ENCODE data around the gene MS4A18.
"Not testable (repeated sequence)": the region's sequence is repeated elsewhere in the genome, so short reads cannot be mapped to it uniquely, and the experiment has no call there.

The MS4A18 gene

GRCh38 chr11:60724420-60724819 lies at the start of gene MS4A18:
TSS of gene MS4A18 (plus strand) at chr11:60724720.
- no peaks in the 10 kb centered on the region for H3K9me3 Mint-ChIP-seq
- H3K27ac Mint-ChIP-seq = no peak within 1 kb of the TSS
- H3K4me1 Mint-ChIP-seq (ENCODE audit: low read depth) = no peaks in the 10 kb centered on the region
- H3K27me3 Mint-ChIP-seq = peaks cover 14% of the 10 kb centered on the region
- no peak within 1 kb of the TSS for H3K4me3 Mint-ChIP-seq
- no peaks in the 10 kb centered on the region for H3K36me3 Mint-ChIP-seq (ENCODE audit: low read depth)
- intact Hi-C loops (cut with micrococcal nuclease) = no loop called here

- H3K27ac Mint-ChIP-seq; intact Hi-C loops (cut with micrococcal nuclease); H3K4me3 Mint-ChIP-seq; H3K36me3 Mint-ChIP-seq (ENCODE audit: low read depth); H3K4me1 Mint-ChIP-seq (ENCODE audit: low read depth); H3K27me3 Mint-ChIP-seq: not testable (repeated sequence)
- peaks cover 50% of the 10 kb centered on the region for H3K9me3 Mint-ChIP-seq
These were observed 46.3 kb upstream of the MS4A18 start for GRCh38 chr11:60678231-60678630.

GRCh38 chr11:60679879-60680278 lies 44.6 kb upstream of the MS4A18 start:
- peaks cover 5% of the 10 kb centered on the region for H3K36me3 Mint-ChIP-seq (ENCODE audit: low read depth)
- H3K4me1 Mint-ChIP-seq (ENCODE audit: low read depth) = peaks cover 9% of the 10 kb centered on the region
- H3K27me3 Mint-ChIP-seq = no peaks in the 10 kb centered on the region
- intact Hi-C loops (cut with micrococcal nuclease) = no loop called here
- H3K4me3 Mint-ChIP-seq = no peak overlapping the region
- H3K27ac Mint-ChIP-seq = no peak overlapping the region
- H3K9me3 Mint-ChIP-seq = peaks cover 44% of the 10 kb centered on the region

- peaks cover 5% of the 10 kb centered on the region for H3K36me3 Mint-ChIP-seq (ENCODE audit: low read depth)
- intact Hi-C loops (cut with micrococcal nuclease) = no loop called here
These were observed 43.9 kb upstream of the MS4A18 start for GRCh38 chr11:60680455-60681119.

GRCh38 chr11:60684541-60684848 lies 40.0 kb upstream of the MS4A18 start:
- H3K27me3 Mint-ChIP-seq; H3K36me3 Mint-ChIP-seq (ENCODE audit: low read depth); H3K27ac Mint-ChIP-seq; H3K4me1 Mint-ChIP-seq (ENCODE audit: low read depth); H3K4me3 Mint-ChIP-seq; intact Hi-C loops (cut with micrococcal nuclease): not testable (repeated sequence)
- peaks cover 12% of the 10 kb centered on the region for H3K9me3 Mint-ChIP-seq

More at GRCh38 chr11:60680455-60681119, 43.9 kb upstream of the MS4A18 start:
- H3K27ac Mint-ChIP-seq = no peak overlapping the region
- H3K4me1 Mint-ChIP-seq (ENCODE audit: low read depth) = peaks cover 9% of the 10 kb centered on the region
- no peaks in the 10 kb centered on the region for H3K27me3 Mint-ChIP-seq
- H3K4me3 Mint-ChIP-seq = no peak overlapping the region
- H3K9me3 Mint-ChIP-seq = peaks cover 44% of the 10 kb centered on the region

- intact Hi-C loops (cut with micrococcal nuclease) = no loop called here
- Mint-ChIP-seq H3K27me3 (peaks cover 3% of the 10 kb centered on the region), H3K4me3 (no peak overlapping the region), H3K4me1 (ENCODE audit: low read depth) (no peaks in the 10 kb centered on the region), H3K27ac (no peak overlapping the region), H3K9me3 (peaks cover 22% of the 10 kb centered on the region), H3K36me3 (ENCODE audit: low read depth) (no peaks in the 10 kb centered on the region)
These were observed 32.9 kb upstream of the MS4A18 start for GRCh38 chr11:60691661-60692060.

GRCh38 chr11:60699284-60699691 lies 25.2 kb upstream of the MS4A18 start, which contains the start of gene MS4A8:
TSS of gene MS4A8 (plus strand) at chr11:60699612. CDS start at chr11:60700861, 1,249 bp downstream.
- Mint-ChIP-seq H3K27ac (no peak within 1 kb of the TSS), H3K4me1 (ENCODE audit: low read depth) (no peaks in the 10 kb centered on the region), H3K4me3 (no peak within 1 kb of the TSS), H3K36me3 (ENCODE audit: low read depth) (no peaks in the 10 kb centered on the region), H3K9me3 (peaks cover 13% of the 10 kb centered on the region), H3K27me3 (peaks cover 3% of the 10 kb centered on the region)
- intact Hi-C loops (cut with micrococcal nuclease) = no loop called here

GRCh38 chr11:60699936-60700335 lies 24.6 kb upstream of the MS4A18 start:
- Mint-ChIP-seq H3K9me3 (peaks cover 9% of the 10 kb centered on the region), H3K27me3 (peaks cover 3% of the 10 kb centered on the region), H3K4me1 (ENCODE audit: low read depth) (no peaks in the 10 kb centered on the region), H3K27ac (no peak overlapping the region), H3K4me3 (no peak overlapping the region), H3K36me3 (ENCODE audit: low read depth) (no peaks in the 10 kb centered on the region)
- intact Hi-C loops (cut with micrococcal nuclease) = no loop called here

GRCh38 chr11:60700689-60701468 lies 23.6 kb upstream of the MS4A18 start:
- H3K27me3 Mint-ChIP-seq = peaks cover under 1% of the 10 kb centered on the region

GRCh38 chr11:60701469-60701818 lies 23.1 kb upstream of the MS4A18 start:
- intact Hi-C loops (cut with micrococcal nuclease) = no loop called here
- Mint-ChIP-seq H3K36me3 (ENCODE audit: low read depth) (no peaks in the 10 kb centered on the region), H3K4me3 (no peak overlapping the region), H3K4me1 (ENCODE audit: low read depth) (no peaks in the 10 kb centered on the region), H3K27me3 (no peaks in the 10 kb centered on the region), H3K9me3 (no peaks in the 10 kb centered on the region), H3K27ac (no peak overlapping the region)

More at GRCh38 chr11:60700689-60701468, 23.6 kb upstream of the MS4A18 start:
- no peaks in the 10 kb centered on the region for H3K36me3 Mint-ChIP-seq (ENCODE audit: low read depth)
- H3K4me1 Mint-ChIP-seq (ENCODE audit: low read depth) = no peaks in the 10 kb centered on the region
- intact Hi-C loops (cut with micrococcal nuclease) = no loop called here
- H3K9me3 Mint-ChIP-seq = no peaks in the 10 kb centered on the region
- no peak overlapping the region for H3K27ac Mint-ChIP-seq
- H3K4me3 Mint-ChIP-seq = no peak overlapping the region

- H3K27ac Mint-ChIP-seq = no peak overlapping the region
- no peaks in the 10 kb centered on the region for H3K27me3 Mint-ChIP-seq
- intact Hi-C loops (cut with micrococcal nuclease) = no loop called here
- no peaks in the 10 kb centered on the region for H3K9me3 Mint-ChIP-seq
- no peaks in the 10 kb centered on the region for H3K4me1 Mint-ChIP-seq (ENCODE audit: low read depth)
- no peak overlapping the region for H3K4me3 Mint-ChIP-seq
- H3K36me3 Mint-ChIP-seq (ENCODE audit: low read depth) = no peaks in the 10 kb centered on the region
These were observed 21.1 kb upstream of the MS4A18 start for GRCh38 chr11:60703374-60703773.

GRCh38 chr11:60705895-60706294 lies 18.6 kb upstream of the MS4A18 start:
- Mint-ChIP-seq H3K4me3 (no peak overlapping the region), H3K36me3 (ENCODE audit: low read depth) (no peaks in the 10 kb centered on the region), H3K27ac (no peak overlapping the region), H3K4me1 (ENCODE audit: low read depth) (no peaks in the 10 kb centered on the region), H3K27me3 (no peaks in the 10 kb centered on the region), H3K9me3 (no peaks in the 10 kb centered on the region)
- intact Hi-C loops (cut with micrococcal nuclease) = no loop called here

GRCh38 chr11:60706931-60707330 lies 17.6 kb upstream of the MS4A18 start:
- Mint-ChIP-seq H3K27me3 (no peaks in the 10 kb centered on the region), H3K27ac (no peak overlapping the region), H3K4me3 (no peak overlapping the region), H3K36me3 (ENCODE audit: low read depth) (no peaks in the 10 kb centered on the region), H3K4me1 (ENCODE audit: low read depth) (no peaks in the 10 kb centered on the region), H3K9me3 (no peaks in the 10 kb centered on the region)
- intact Hi-C loops (cut with micrococcal nuclease) = no loop called here

GRCh38 chr11:60710482-60710881 lies 14.0 kb upstream of the MS4A18 start:
- H3K36me3 Mint-ChIP-seq (ENCODE audit: low read depth) = no peaks in the 10 kb centered on the region
- H3K9me3 Mint-ChIP-seq = no peaks in the 10 kb centered on the region
- no peak overlapping the region for H3K4me3 Mint-ChIP-seq
- no peaks in the 10 kb centered on the region for H3K4me1 Mint-ChIP-seq (ENCODE audit: low read depth)
- intact Hi-C loops (cut with micrococcal nuclease) = no loop called here
- peaks cover 1% of the 10 kb centered on the region for H3K27me3 Mint-ChIP-seq
- no peak overlapping the region for H3K27ac Mint-ChIP-seq

- no peaks in the 10 kb centered on the region for H3K9me3 Mint-ChIP-seq
- no peak overlapping the region for H3K27ac Mint-ChIP-seq
These were observed 13.2 kb upstream of the MS4A18 start for GRCh38 chr11:60711276-60711675.

More at GRCh38 chr11:60711276-60711675, 13.2 kb upstream of the MS4A18 start:
- H3K27me3 Mint-ChIP-seq = peaks cover 4% of the 10 kb centered on the region
- no peaks in the 10 kb centered on the region for H3K4me1 Mint-ChIP-seq (ENCODE audit: low read depth)
- H3K36me3 Mint-ChIP-seq (ENCODE audit: low read depth) = no peaks in the 10 kb centered on the region
- intact Hi-C loops (cut with micrococcal nuclease) = no loop called here
- no peak overlapping the region for H3K4me3 Mint-ChIP-seq

Data from dendritic cell treated with granulocyte-macrophage colony-stimulating factor and Interleukin-4, amounts not matched to agents 40 ng/mL and 50 ng/mL, for 4 days (primary cell).